Pancreas (tissue), 10 donors: ENCODE data around the gene POLR3E. TPM values are rescaled to one million over a fixed set of nuclear protein-coding genes. Genes with fewer than 3 reads are reported as not detected.

Experiments used
- ATAC-seq, 4 donors: fragments of 200-7000 bp; cut with Tn5 transposase; one replicate each; pipeline versions ENCODE4 v1.8.0 to v1.9.1; 2020; ENCODE audit warnings: mild to moderate bottlenecking in 4 of 4, moderate library complexity in 4 of 4
- DNase-seq, 6 donors: peaks; one replicate each; pipeline ENCODE4 v3.0.0-alpha.2; 2020
- FAIRE-seq: peaks from 2 replicates; lab custom pipeline; 2012; peaks lifted over from hg19 to GRCh38; lab: Jason Lieb, UNC
- H3K27ac ChIP-seq, 4 donors: fragments of 200-600 bp; sonication (generic); 1 replicate in 3 of 4; 2 replicates in 1 of 4; pipeline versions ENCODE4 v1.5.0 to v1.8.0; 2020
- H3K27me3 ChIP-seq, 4 donors: fragments of 200-600 bp; one replicate each; pipeline ENCODE4 v1.8.0; 2021
- H3K36me3 ChIP-seq, 3 donors: fragments of 200-600 bp; sonication (generic) in 1 of 3; one replicate each; pipeline versions ENCODE4 v1.5.0 to v1.8.0; 2020 to 2021
- H3K4me1 ChIP-seq, 3 donors: fragments of 200-600 bp; one replicate each; pipeline ENCODE4 v1.8.0; 2021
- H3K4me3 ChIP-seq, 4 donors: fragments of 200-600 bp; sonication (generic) in 2 of 4; one replicate each; pipeline versions ENCODE4 v1.5.0 to v1.8.0; 2020 to 2021
- H3K9me3 ChIP-seq, 4 donors: fragments of 200-600 bp; one replicate each; pipeline ENCODE4 v1.8.0; 2021
- WGBS, 2 donors: extraction: QIAGEN DNeasy Blood & Tissue Kit; methylation state at CpG; one replicate each; pipeline ENCODE4 v1.1.7; 2013; 5-methylcytosine and 5-hydroxymethylcytosine counted together
- intact Hi-C, 3 donors: fragments of 100-400 bp; cut with DNase I; formaldehyde crosslinking; loops; one replicate each; pipeline versions ENCODE4 v1.11.1 to v1.14.2; 2022
- polyA plus RNA-seq, 2 donors: library from polyadenylated mRNA; stranded (reverse); fragments of 200-250 nt; gene quantifications; one replicate each; pipeline ENCODE4 v1.2.3, GENCODE V29; 2013
- total RNA-seq, 6 donors: library from RNA; stranded (reverse); fragmentation: NEBNext Ultra II Directional in 4 of 6; extraction: Animal tissue kit (Norgen Biotek cat#: 25700) in 4 of 6; gene quantifications; one replicate each; pipeline versions ENCODE4 v1.2.1 to v1.2.4, GENCODE V29; 2021 to 2023
- TF ChIP-seq, protein P1 (sequence below), 4 donors: fragments of 200-600 bp; sonication (generic) in 3 of 4; IDR thresholded peaks; one replicate each; pipeline versions ENCODE4 v1.5.0 to v1.8.0; 2021; ENCODE audit warnings: antibody characterized with exemption in 4 of 4
- donor health status: healthy with polysubstance abuse.
- donor health status: DM: no; HTN: no; CAD: no; lungs with moderate emphysema.
- donor health status: DM: no; HTN: no; CAD: no.
- donor health status: control.
- donor health status: control.
- donor health status: Bipolar disorder and iron deficiency.
- donor health status: DM: yes; HTN: yes; CAD: no.
- donor health status: DM: no; HTN: no; CAD: no.
- donor health status: DM: no; HTN: no; CAD: no.
- donor health status: DM: yes; HTN: yes; CAD: no.

The POLR3E gene
- total and polyA plus RNA-seq, 8 donors = 26.3 to 38.3 (median 30.5) TPM

DNA sequence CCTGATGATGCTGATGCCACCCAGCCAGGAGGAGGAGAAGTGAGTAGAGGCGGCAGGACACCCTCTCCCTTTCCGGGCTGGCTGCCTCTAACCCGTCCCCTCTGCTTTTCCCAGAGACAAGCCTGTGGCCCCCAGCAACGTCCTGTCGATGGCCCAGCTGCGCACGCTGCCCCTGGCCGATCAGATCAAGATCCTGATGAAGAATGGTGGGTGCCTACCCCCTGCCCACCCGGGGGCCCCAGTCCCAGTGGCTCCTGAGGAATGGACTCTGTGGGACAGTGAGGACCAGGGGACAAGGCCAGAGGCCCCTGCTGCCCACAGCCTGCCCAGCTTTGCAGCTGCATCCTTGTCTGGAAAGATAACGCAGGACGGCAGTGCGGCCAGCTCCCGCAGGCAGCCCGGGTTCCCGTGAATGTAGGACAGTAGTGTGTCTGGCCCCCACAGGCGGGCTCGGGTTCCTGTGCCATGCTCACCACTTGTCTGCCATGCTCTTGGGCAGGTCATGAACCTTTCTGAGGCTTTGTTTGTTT, 19.9 kb downstream of the POLR3E start:
- Histone ChIP-seq H3K4me1 (no peaks in the 10 kb centered on the region), H3K27ac (no peak overlapping the region), H3K4me3 (no peak overlapping the region), H3K27me3 (no peaks in the 10 kb centered on the region), H3K9me3 (no peaks in the 10 kb centered on the region), H3K36me3 (peaks cover 0 to 55% (median 31%) of the 10 kb centered on the region in 3 donors)
- ATAC-seq = peak in 1 of 4 donors; percentile 2
- intact Hi-C loops = no loop called here
- TF ChIP-seq, protein P1, sequence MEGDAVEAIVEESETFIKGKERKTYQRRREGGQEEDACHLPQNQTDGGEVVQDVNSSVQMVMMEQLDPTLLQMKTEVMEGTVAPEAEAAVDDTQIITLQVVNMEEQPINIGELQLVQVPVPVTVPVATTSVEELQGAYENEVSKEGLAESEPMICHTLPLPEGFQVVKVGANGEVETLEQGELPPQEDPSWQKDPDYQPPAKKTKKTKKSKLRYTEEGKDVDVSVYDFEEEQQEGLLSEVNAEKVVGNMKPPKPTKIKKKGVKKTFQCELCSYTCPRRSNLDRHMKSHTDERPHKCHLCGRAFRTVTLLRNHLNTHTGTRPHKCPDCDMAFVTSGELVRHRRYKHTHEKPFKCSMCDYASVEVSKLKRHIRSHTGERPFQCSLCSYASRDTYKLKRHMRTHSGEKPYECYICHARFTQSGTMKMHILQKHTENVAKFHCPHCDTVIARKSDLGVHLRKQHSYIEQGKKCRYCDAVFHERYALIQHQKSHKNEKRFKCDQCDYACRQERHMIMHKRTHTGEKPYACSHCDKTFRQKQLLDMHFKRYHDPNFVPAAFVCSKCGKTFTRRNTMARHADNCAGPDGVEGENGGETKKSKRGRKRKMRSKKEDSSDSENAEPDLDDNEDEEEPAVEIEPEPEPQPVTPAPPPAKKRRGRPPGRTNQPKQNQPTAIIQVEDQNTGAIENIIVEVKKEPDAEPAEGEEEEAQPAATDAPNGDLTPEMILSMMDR (IDR thresholded peaks at IDR 0.05) = no peak
- no peak for FAIRE-seq
- peak in 2 of 6 donors; percentile 51 to 71 for DNase-seq
- 77 to 78% methylated on average over 17 of the region's 17 CpGs for WGBS, 2 donors

DNA sequence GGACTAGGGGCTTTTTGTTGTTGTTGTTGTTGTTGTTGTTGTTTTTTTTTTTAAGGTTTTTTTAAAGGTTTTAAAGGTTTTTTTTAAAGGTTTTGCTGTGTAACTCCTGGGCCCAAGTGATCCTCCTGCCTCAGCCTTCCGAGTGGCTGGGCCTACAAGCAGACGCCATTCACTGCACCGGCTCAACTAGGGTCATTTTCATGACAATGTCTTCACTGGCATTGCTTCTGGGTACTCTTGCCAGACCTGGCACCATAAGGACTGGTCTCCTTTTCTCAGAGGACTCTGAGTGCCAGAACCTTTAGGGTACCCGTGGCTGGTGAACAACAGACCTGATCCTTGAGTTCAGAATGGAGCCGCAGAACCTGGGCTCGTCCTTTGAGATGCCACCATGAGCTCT, 20.4 kb downstream of the POLR3E start:
- TF ChIP-seq, protein P1 (IDR thresholded peaks at IDR 0.05) = no peak
- Histone ChIP-seq H3K9me3 (no peaks in the 10 kb centered on the region), H3K27me3 (no peaks in the 10 kb centered on the region), H3K4me3 (no peak overlapping the region), H3K36me3 (peaks cover 0 to 55% (median 29%) of the 10 kb centered on the region in 3 donors), H3K27ac (no peak overlapping the region), H3K4me1 (no peaks in the 10 kb centered on the region)
- intact Hi-C loops = no loop called here
- no peak for DNase-seq
- ATAC-seq = no peak
- 86 to 89% methylated on average over 6 of the region's 6 CpGs for WGBS, 2 donors
- FAIRE-seq = no peak

DNA sequence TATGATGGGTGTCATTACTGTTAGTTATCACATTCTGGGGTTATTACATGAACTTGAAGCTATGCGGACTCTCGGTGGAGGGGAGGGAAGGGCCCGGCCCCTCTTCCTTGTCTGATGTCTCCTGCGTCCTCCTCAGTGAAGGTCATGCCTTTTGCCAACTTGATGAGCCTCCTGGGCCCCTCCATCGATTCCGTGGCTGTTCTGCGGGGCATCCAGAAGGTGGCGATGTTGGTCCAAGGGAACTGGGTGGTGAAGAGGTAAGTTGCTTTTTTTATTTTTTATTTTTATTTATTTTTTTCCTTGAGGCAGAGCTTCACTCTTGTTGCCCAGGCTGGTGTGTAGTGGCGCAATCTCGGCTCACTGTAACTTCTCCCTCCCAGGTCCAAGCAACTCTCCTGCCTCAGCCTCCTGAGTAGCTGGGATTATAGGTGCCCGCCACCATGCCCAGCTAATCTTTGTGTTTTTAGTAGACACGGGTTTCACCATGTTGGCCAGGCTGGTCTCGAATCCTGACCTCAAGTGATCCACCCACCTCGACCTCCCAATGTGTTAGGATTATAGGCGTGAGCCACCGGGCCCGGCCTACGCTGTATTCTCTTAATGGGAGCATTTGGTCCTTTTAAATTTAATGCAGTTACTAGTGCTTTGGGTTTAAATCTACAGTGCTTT, 21.6 kb downstream of the POLR3E start:
- peak in 2 of 6 donors; percentile 42 to 64 for DNase-seq
- TF ChIP-seq, protein P1 (IDR thresholded peaks at IDR 0.05) = peak in 3 of 4 donors; percentile 30 to 41 (median 37)
- Histone ChIP-seq H3K4me1 (no peaks in the 10 kb centered on the region), H3K36me3 (peaks cover 0 to 50% (median 29%) of the 10 kb centered on the region in 3 donors), H3K4me3 (no peak overlapping the region), H3K27ac (no peak overlapping the region), H3K9me3 (no peaks in the 10 kb centered on the region), H3K27me3 (no peaks in the 10 kb centered on the region)
- ATAC-seq = peak in 3 of 4 donors; percentile 26 to 53 (median 35)
- no peak for FAIRE-seq
- 67 to 69% methylated on average over 18 of the region's 18 CpGs for WGBS, 2 donors
- intact Hi-C loops = no loop called here

DNA sequence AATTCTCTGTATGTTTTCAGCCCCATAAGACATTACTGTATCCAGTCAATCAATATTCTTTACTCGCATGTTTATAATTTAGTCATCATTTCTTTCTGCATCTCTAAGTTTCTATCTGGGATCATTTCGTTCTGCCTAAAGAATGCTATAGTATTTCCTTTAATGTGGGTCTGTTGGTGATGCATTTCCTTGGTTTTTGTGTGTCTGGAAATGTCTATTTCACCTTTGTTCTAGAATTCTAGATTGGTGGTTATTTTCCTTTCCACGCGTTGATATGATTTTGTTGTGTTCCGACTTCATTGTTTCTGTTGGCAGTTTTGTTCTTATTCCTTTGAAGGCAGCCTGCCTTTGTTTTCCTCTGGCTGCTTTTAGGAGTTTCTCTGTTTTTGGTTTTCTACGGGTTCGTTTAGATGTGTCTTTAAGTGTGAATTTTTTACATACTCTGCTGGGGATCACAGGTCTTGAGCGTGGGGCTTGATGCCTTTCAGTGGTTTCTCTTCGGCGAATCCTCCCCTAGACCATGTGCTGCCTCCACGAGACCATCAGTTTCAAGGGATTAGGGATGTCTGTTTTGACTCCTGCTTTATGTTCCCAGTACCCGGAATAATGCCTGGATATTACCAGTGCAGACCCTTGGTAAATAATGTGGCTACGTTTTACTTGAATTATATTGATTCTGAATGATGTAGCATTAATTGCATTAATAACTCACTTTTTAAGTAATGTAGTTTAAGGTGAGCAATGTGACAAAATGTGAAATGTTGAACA, 23.5 kb downstream of the POLR3E start:
- DNase-seq (peak in 1 of 6 donors; percentile 10), FAIRE-seq (no peak), ATAC-seq (no peak)
- H3K27me3 ChIP-seq = no peaks in the 10 kb centered on the region
- no peak overlapping the region for H3K4me3 ChIP-seq
- no peaks in the 10 kb centered on the region for H3K9me3 ChIP-seq
- TF ChIP-seq, protein P1 (IDR thresholded peaks at IDR 0.05) = no peak
- intact Hi-C loops = no loop called here
- H3K36me3 ChIP-seq = peaks cover 0 to 48% (median 40%) of the 10 kb centered on the region in 3 donors
- H3K27ac ChIP-seq = no peak overlapping the region
- H3K4me1 ChIP-seq = no peaks in the 10 kb centered on the region
- WGBS, 2 donors = 72 to 76% methylated on average over 13 of the region's 13 CpGs
